RWPE2 (cell line): ENCODE results near the gene PDE2A.

ENCODE experiments used
- ATAC-seq: fragments of 200-7000 bp; cut with Tn5 transposase; 3 replicates; pipeline ENCODE4 v1.9.1; 2021; ENCODE audit warnings: low read depth
- DNase-seq: peaks from one replicate; pipeline ENCODE4 v3.0.0-alpha.2; 2020; ENCODE audit warnings: low spot score
- H3K27ac ChIP-seq: fragments of 450-650 bp; 2 replicates; pipeline ENCODE4 v1.5.1; 2017; ENCODE audit warnings: mild to moderate bottlenecking; ENCODE audit not compliant: poor library complexity, severe bottlenecking
- H3K27me3 ChIP-seq: fragments of 250-450 bp; sonication (Bioruptor Pico); 2 replicates; pipeline ENCODE4 v1.5.1; 2021; ENCODE audit warnings: mild to moderate bottlenecking, moderate library complexity; ENCODE audit not compliant: insufficient read depth, poor library complexity, severe bottlenecking
- H3K36me3 ChIP-seq: fragments of 250-450 bp; sonication (Bioruptor Pico); 2 replicates; pipeline ENCODE4 v1.5.1; 2020; ENCODE audit warnings: low read depth, mild to moderate bottlenecking, moderate library complexity
- H3K4me1 ChIP-seq: fragments of 250-450 bp; sonication (Bioruptor Pico); 2 replicates; pipeline ENCODE4 v1.5.1; 2021; ENCODE audit warnings: mild to moderate bottlenecking, moderate library complexity; ENCODE audit not compliant: insufficient read depth, poor library complexity, severe bottlenecking
- H3K4me3 ChIP-seq: fragments of 250-450 bp; sonication (Bioruptor Pico); 2 replicates; pipeline ENCODE4 v1.5.1; 2021; ENCODE audit warnings: mild to moderate bottlenecking, moderate library complexity; ENCODE audit not compliant: severe bottlenecking
- H3K9me3 ChIP-seq: fragments of 250-450 bp; sonication (Bioruptor Pico); 2 replicates; pipeline ENCODE4 v1.5.1; 2021; ENCODE audit warnings: mild to moderate bottlenecking, moderate library complexity; ENCODE audit not compliant: severe bottlenecking
- CTCF ChIP-seq: fragments of 450-650 bp; IDR thresholded peaks from one replicate; pipeline ENCODE4 v1.5.1; 2017; ENCODE audit warnings: mild to moderate bottlenecking, moderate library complexity; ENCODE audit not compliant: poor library complexity, severe bottlenecking

The PDE2A gene

GRCh38 chr11:72592698-72593495 lies 81.3 kb downstream of the PDE2A start:
- ATAC-seq (no peak), DNase-seq (no peak)
- no peaks in the 10 kb centered on the region for H3K9me3 ChIP-seq
- no peak for TF ChIP-seq CTCF
- H3K36me3 ChIP-seq, result no peaks in the 10 kb centered on the region
- H3K4me3 ChIP-seq, result no peak overlapping the region
- H3K27ac ChIP-seq, result no peak overlapping the region
- H3K4me1 ChIP-seq, result no peaks in the 10 kb centered on the region
- H3K27me3 ChIP-seq, result peaks cover 31% of the 10 kb centered on the region

DNA sequence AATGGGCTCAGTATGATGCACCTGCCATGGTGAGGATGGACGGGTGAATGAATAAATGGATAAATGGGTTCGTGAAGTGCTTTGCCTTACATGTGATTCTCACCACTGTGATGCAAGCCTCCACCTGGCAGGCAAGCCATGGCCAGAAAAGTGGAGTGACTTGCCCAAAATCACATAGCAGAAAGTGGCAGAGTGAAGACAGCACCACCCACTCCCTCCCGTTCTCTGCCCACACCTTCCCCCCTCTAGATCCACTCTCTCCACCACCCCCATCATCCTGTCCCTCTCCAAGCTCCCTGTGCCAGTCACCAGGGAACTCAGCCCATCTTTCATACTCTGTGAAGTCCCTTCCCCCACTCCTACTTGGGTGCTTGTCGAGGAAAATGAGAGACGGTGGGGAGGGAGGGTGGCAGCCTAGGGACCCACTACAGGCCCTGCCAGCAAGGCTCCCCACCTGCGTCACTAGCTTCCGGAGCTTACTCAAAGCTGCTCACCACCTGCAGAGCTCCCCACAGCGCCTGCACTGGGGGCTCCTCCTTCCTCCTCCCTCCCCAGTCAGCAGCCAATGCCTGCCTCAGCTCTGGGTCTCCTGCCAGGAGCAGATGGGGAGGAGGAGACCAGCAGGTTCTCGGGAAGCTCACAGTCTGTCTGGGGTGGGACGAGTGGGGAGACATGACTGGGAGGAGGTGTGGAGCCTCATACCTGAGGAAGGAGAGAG lies 82.3 kb downstream of the PDE2A start:
- ATAC-seq, result no peak; the same call in 2 of the 3 replicates
- peaks cover 31% of the 10 kb centered on the region for H3K27me3 ChIP-seq
- no peak for DNase-seq

GRCh38 chr11:72591023-72591422 lies 83.2 kb downstream of the PDE2A start:
- H3K36me3 ChIP-seq, result no peaks in the 10 kb centered on the region
- no peaks in the 10 kb centered on the region for H3K9me3 ChIP-seq
- no peaks in the 10 kb centered on the region for H3K4me1 ChIP-seq
- H3K4me3 ChIP-seq, result no peak overlapping the region
- peaks cover 31% of the 10 kb centered on the region for H3K27me3 ChIP-seq
- H3K27ac ChIP-seq, result no peak overlapping the region
- DNase-seq (no peak), ATAC-seq (no peak)
- TF ChIP-seq CTCF, result no peak

More for the DNA sequence above, 82.3 kb downstream of the PDE2A start:
- TF ChIP-seq CTCF, result no peak
- Histone ChIP-seq H3K9me3 (no peaks in the 10 kb centered on the region), H3K27ac (no peak overlapping the region), H3K4me1 (no peaks in the 10 kb centered on the region), H3K36me3 (no peaks in the 10 kb centered on the region), H3K4me3 (no peak overlapping the region)

- TF ChIP-seq CTCF, result peak; percentile 39
- Histone ChIP-seq H3K36me3 (no peaks in the 10 kb centered on the region), H3K4me3 (no peak overlapping the region), H3K9me3 (no peaks in the 10 kb centered on the region), H3K27me3 (peaks cover 31% of the 10 kb centered on the region), H3K27ac (no peak overlapping the region), H3K4me1 (no peaks in the 10 kb centered on the region)
- ATAC-seq (peak; percentile 15; the same call in 1 of the 3 replicates), DNase-seq (no peak)
These were observed 84.1 kb downstream of the PDE2A start for GRCh38 chr11:72589802-72590761.
